HG02943 (cell line): ENCODE measurements around the gene PDIA2.

ENCODE experiments used
- ATAC-seq: cut with Tn5 transposase; IDR thresholded peaks from one replicate; pipeline ENCODE4 v1.9.1; 2021; ENCODE audit warnings: mild to moderate bottlenecking, low read depth, moderate library complexity; ENCODE audit not compliant: unreplicated experiment

Gene PDIA2

GRCh38 chr16:279531-279930, 3.4 kb upstream of the PDIA2 start:
- no peak for ATAC-seq

- ATAC-seq: no peak
Observed at GRCh38 chr16:280005-280460, 2.9 kb upstream of the PDIA2 start.

- no peak for ATAC-seq
Observed at GRCh38 chr16:280552-280951, 2.4 kb upstream of the PDIA2 start, which contains the start of gene ARHGDIG. Gene ARHGDIG (plus strand): TSS chr16:280591. CDS start chr16:280681, 90 bp downstream.

GRCh38 chr16:280991-281659, 1.8 kb upstream of the PDIA2 start:
- ATAC-seq: no peak

- ATAC-seq: no peak
Observed at GRCh38 chr16:281660-282255, 1.2 kb upstream of the PDIA2 start.

GRCh38 chr16:282491-282890, 473 bp upstream of the PDIA2 start:
- ATAC-seq: no peak

GRCh38 chr16:284204-285120, 1.5 kb downstream of the PDIA2 start:
- no peak for ATAC-seq

GRCh38 chr16:285146-286055, 2.4 kb downstream of the PDIA2 start:
- no peak for ATAC-seq

- ATAC-seq: no peak
Observed at GRCh38 chr16:286491-287297, 3.7 kb downstream of the PDIA2 start.

- no peak for ATAC-seq
Observed at GRCh38 chr16:287298-287811, 4.4 kb downstream of the PDIA2 start.

GRCh38 chr16:287981-288920, 5.3 kb downstream of the PDIA2 start:
- ATAC-seq: no peak

- ATAC-seq: no peak
Observed at GRCh38 chr16:289395-289997, 6.5 kb downstream of the PDIA2 start.

- ATAC-seq: no peak
Observed at GRCh38 chr16:290015-290680, 7.2 kb downstream of the PDIA2 start.

- ATAC-seq: no peak
Observed at GRCh38 chr16:290681-291405, 7.9 kb downstream of the PDIA2 start.

- ATAC-seq: no peak
Observed at GRCh38 chr16:291539-291938, 8.6 kb downstream of the PDIA2 start.

- no peak for ATAC-seq
Observed at GRCh38 chr16:293043-293775, 10.2 kb downstream of the PDIA2 start.
